Measurements from ENCODE around the gene CDR2L.

GRCh38 chr17:75020331-75021110, 33.1 kb downstream of the CDR2L start:
- no peak for TF ChIP-seq CTCF (IDR thresholded peaks at IDR 0.05)
- no peak for TF ChIP-seq ATF6 (CRISPR knock-in tag; IDR thresholded peaks at IDR 0.05)
- no peak for TF ChIP-seq FOXP1 (CRISPR knock-in tag; IDR thresholded peaks at IDR 0.05; ENCODE audit: borderline replicate concordance)
- TF ChIP-seq MAX (CRISPR knock-in tag; IDR thresholded peaks at IDR 0.05) = no peak
- no peak for TF ChIP-seq KAT7 (CRISPR knock-in tag; IDR thresholded peaks at IDR 0.05; ENCODE audit: borderline replicate concordance)
- no peak for TF ChIP-seq JUN (CRISPR knock-in tag; IDR thresholded peaks at IDR 0.05)
- no peak for TF ChIP-seq FOXJ3 (CRISPR knock-in tag; IDR thresholded peaks at IDR 0.05; ENCODE audit: borderline replicate concordance)
- no peak for TF ChIP-seq NR3C1 (CRISPR knock-in tag; conservative IDR thresholded peaks at IDR 0.05; ENCODE audit: low read depth)
- no peak for TF ChIP-seq IRF1 (CRISPR knock-in tag; IDR thresholded peaks at IDR 0.05)
- no peak for TF ChIP-seq IRF2 (CRISPR knock-in tag; IDR thresholded peaks at IDR 0.05; ENCODE audit: borderline replicate concordance, low read depth)

Measured in WTC11 (cell line).